SHP77 treated with DMSO at 0.1 percent for 48 hours (cell line): ENCODE data around the gene SOAT2.
"Not testable (repeated sequence)": the region's sequence is repeated elsewhere in the genome, so short reads cannot be mapped to it uniquely, and the experiment has no call there.

Experiments
- DNase-seq: peaks from one replicate; lab custom pipeline; 2025; lab: John Stamatoyannopoulos, UW

SOAT2 gene

DNA sequence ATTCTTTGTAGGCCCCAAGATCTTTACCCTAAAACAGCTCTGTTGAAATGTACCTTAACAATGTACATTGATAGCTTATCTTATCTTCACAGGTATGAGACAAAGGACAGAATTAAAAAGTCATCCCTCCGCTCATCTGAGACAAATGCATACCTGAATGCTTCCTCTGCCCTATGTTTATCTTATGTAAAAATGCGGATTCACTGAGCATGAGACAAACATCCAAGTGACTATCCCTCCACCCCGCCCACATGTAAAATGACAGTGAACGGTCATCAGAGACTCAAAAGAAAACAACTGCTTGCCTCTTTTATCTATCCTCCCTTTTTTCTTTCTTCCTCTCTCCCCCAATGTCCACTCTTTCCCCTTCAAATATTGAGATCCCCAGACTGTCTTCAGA is 40.1 kb downstream of the SOAT2 start:
- no peak for DNase-seq

DNA sequence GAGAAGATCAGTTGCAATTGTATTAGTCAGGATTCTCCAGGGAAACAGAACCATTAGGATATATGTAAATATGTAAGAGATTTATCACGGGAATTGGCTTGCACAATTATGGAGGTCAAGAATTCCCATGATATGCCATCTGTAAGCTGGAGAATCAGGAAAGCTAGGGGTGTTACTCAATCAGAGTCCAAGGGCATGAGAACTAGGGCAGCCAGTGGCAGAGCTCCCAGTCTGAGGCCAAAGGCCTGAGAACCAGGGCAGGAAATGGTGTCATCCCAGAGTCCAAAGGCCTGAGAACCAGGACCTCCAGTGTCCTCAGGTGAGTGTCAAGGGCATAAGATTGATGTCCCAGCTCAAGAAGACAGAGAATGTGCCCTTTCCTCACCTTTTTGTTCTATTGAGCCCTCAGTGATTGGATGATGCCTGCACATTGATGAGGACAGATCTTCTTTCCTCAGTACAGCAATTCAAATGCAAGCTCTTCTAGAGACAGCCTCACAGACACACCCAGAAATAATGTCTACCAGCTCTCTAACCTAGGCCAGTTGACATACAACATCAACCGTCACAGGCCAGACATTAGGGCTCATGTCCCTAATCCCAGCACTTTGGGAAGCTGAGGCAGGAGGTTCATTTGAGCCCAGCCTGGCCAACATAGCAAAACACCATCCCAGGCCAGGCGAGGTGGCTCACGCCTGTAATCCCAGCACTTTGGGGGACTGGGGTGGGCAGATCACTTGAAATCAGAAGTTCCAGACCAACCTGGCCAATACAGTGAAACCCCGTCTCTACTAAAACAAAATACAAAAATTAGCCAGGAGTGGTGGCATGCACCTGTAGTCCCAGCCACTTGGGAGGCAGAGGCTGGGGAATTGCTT is 42.3 kb downstream of the SOAT2 start:
- no peak for DNase-seq

DNA sequence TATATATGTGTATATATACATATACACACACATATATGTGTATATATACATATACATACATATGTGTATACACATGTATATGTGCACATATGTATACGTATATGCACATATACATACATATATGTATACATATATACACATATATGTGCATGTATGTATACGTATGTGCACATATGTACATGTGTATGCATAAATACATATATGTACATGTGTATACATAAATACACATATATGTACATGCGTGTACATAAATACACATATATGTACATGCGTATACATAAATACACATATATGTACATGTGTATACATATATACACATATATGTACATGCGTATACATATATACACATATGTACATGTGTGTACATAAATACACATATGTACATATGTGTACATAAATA is 43.9 kb downstream of the SOAT2 start:
- no peak for DNase-seq

DNA sequence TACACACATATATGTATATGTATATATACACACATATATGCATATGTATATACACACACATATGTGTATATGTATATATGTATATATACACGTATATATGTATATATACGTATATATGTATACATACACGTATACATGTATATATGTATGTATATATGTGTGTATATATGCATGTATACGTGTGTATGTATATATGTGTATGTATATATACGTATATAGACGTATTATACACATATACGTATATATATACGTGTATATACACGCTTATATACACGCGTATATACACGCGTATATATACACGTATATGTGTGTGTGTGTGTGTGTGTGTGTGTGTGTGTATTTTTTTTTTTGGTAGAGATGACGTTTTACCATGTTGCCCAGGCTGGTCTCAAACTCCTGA is 44.4 kb downstream of the SOAT2 start:
- no peak for DNase-seq

DNA sequence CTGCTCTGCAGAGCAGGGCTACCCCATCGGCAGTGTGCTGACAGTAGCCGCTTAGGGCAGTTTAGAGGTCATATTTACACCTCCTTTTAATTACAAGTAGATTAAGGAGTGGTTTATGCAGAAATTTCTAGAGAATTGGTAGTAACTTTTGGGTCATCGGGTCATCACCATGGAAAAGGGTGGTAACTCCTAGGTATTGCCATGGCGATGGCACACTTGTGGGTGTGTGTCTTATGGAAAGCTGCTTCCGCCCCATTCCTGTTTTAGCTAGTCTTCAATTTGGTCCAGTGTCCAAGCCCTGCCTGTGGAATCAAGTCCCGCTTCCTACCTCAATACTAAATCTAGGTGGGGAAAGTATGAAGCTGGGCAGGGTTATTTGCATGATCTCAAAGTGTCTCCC is 47.8 kb downstream of the SOAT2 start:
- DNase-seq = no peak

DNA sequence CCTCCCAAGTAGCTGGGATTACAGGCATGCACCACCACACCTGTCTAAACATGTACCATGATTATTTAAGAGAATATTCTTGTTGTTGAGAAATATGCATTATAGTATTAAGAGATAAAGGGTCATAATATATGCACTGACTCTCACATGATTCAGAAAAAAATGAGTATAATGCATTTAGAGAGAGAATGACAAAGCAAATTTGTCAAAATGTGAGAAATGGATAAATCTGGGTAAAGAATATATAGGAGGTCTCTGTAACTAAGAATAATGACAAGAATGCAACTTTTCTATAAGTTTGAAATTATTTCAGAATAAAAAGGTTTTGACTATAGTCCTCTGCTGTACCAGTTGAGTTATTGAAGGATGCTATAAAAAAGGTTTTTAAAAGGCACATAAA is 49.1 kb downstream of the SOAT2 start:
- DNase-seq = no peak

DNA sequence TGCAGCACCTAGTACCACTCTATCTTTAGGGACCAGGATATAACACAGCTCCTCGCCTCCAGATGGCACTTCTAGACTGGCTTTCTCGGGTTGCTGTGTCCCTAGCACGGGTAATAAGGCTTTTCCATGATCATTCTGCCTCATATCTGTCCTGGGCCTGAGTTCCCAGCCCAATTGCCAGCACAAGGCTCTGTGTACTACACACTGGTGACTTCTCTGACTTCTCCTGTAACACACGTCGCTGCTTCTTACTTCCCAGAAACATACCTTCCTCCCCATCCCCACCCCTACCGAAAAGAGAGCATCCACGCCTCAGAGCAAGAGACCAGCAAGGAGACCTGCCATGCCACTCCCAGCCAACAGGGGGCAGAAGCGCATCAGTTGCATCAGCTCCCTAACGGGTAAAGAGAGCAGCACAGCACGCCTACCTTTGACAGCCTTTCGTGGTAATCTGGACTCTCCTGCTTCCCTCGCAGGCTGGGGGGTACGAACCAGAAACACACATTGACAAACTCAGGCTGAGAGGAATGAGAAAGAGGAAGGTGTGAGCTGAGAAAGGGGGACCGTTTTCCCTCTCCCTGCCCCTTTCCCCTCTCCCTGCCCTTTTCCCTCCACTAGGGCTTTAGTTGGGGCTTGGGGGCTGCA is 56.0 kb downstream of the SOAT2 start:
- peak; percentile 51 for DNase-seq

DNA sequence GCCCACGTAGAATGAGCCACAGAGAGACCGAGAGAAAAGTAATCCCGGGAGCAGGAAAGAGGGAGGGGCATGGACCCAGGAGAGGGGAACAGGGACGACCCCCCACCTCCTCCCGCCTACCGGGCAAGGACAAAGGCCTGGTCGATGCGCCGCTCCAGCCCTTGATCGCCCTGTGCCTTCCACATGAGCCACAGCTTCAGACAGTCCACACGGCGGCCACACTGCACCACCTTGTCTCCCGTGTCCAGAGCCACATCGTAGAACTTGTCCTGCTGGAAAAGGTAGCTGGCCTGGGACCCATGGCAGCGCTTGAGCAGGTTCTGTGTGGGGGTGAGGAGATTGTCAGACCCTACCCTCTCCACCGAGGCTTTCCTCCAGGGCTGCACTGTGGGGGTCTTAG is 56.7 kb downstream of the SOAT2 start:
- no peak for DNase-seq

DNA sequence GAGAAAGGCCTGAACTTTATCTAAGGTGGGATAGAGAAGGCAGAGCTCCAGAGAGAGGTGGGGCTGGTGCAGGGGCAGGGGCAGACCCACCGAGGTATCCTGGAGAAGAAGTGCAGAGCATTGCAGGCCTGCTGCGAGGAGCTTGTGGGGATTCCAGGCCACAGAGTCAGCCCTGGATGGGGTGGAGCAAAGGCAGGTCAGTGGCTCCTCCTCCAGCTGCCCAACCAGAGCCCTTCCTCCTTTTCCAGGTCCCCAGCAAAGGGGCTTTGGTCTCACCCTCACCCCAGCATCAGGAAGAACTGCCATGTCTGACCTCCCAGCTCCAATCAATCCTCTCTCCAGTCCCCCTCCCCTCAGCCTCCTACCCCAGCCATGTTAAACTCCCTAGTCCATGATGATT is 57.4 kb downstream of the SOAT2 start:
- no peak for DNase-seq

DNA sequence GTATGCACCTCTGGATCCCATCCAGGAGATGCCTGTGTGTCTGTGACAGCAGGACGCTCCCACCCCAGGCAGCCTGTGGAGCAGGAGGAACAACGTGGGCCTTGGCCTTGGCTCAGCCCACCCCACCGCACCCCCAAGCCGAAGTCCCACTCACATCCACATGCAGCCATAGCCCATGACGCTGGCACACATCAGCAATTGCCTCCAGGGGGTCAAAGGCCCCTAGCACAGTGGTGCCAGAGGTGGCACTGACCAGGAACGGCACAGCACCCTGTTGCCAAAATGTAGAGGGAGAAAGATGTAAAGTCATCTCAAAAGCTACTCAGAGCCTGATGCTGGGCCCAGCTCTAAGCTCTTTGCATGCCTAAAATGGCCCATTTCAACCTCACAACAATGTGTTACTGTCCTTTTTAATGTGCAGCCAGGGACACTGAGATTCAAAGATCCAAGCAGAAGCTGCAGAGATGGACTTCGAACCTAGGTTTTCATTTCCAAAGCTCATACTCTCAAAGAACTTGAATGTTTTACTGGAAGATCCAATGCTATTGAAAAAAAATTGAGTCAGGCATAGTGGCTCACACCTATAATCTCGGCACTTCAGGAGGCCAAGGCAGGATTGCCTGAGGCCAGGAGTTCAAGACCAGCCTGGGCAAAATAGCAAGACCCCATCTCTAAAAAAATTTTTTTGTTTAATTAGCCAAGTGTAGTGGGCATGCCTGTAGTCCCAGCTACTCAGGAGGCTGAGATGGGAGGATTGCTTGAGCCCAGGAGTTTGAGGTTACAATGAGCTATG is 58.0 kb downstream of the SOAT2 start:
- no peak for DNase-seq

DNA sequence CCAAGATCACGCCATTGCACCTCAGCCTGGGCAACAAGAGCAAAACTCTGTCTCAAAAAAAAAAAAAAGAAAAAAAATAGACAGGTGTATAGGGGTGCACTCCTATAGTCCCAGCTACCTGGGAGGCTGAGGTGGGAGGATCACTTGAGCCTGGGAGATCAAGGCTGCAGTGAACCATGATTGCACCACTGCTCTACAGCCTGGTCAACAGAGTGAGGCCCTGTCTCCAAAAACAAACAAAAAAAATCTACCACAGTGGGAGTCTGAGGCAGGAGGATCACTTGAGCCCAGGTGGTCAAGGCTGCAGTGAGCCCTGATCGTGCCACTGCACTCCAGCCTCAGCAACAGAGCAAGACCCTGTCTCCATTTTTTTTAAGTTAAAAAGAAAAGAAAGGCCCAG is 59.7 kb downstream of the SOAT2 start:
- not testable (repeated sequence) for DNase-seq

DNA sequence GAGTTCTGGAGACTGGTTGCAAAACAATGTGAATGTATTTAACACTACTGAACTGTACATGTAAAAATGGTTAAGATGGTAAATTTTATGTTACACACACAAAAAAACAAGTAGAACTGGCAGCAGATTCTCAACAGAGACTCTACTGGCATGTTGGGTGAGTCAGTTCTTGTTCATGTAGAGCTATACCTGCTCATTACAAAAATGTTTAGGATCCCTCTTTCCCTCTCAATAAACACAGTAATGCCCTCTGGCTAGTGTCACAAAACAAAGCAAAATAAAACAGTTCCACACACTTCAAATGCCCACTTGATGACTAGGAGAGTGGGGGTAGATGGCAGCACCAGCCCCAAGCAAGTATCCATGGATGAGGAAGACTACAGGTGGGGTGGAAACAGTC is 63.6 kb downstream of the SOAT2 start:
- no peak for DNase-seq

DNA sequence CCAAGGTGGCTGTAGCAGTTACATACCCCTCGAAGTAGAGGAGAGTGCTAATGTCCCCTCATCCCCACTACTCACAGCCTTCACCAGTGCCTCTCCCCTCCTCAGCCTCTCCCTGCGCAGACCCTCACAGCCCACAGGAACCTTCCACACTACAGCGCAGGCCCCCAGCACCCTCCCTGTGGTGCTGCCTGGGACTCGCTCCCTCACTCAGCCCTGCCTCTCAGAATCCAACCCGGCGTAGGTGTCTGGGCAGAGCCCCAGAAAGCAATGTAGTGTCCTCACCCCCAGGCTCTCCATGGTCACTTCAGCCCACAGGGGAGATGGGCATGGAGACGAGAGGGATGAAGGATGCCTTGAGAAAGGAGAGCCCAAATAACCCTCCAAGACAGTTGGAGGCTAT is 66.4 kb downstream of the SOAT2 start:
- no peak for DNase-seq

DNA sequence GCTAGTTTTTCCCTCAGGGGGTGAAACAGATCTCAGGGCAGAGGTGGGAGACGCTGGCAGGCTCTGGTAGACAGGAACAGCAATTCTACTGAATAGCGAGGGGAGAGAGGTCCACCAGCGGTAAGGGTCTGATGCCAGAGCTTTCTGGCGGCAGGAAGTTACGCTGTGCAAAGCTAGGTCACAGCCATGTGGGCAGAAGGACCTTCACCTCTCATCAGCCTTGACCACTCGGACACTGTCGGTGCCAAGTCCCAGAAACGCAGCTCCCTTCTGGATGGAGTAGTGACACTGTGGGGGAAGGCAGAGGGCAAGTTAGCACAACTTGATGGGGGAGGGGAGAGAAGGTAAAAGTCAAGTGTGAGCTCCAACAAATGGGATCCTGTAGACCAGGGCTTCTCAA is 66.9 kb downstream of the SOAT2 start:
- DNase-seq = no peak

DNA sequence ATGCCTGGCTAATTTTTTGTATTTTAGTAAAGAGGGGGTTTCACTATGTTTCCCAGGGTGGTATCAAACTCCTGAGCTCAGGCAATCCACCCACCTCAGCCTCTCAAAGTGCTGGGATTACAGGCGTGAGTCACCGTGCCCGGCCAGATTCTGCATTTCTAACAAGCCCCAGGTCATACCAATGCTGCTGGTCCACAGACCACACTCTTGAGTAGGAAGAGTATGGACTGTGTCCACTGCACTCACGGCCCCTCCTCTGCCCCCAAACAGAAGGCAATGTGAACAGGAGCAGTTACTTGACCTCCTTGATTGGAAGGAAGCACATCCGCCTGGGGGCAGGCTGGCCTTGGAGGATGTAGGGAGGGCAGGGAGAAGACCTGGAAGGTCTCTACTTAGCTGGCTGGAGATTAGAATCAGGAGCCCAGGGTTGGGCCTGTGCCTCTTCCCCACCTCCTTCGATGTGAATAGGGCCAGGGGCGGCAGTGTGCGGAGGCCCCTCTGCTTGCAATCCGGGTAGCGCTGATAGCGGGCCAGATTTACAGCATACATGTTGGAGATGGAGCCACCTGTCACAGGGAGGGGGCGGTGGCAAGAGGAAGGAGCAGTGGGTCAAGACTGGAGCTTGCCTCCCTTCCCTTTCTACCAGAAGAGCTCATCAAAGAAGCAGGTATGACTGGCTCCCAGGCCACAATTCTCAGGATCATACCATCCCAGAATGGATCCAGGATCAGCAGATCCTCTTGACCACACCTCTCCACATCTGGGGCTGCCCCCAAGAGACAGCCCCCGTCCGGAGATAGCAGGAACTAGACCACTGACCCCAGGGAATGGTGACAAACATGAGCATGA is 67.8 kb downstream of the SOAT2 start:
- DNase-seq = no peak

DNA sequence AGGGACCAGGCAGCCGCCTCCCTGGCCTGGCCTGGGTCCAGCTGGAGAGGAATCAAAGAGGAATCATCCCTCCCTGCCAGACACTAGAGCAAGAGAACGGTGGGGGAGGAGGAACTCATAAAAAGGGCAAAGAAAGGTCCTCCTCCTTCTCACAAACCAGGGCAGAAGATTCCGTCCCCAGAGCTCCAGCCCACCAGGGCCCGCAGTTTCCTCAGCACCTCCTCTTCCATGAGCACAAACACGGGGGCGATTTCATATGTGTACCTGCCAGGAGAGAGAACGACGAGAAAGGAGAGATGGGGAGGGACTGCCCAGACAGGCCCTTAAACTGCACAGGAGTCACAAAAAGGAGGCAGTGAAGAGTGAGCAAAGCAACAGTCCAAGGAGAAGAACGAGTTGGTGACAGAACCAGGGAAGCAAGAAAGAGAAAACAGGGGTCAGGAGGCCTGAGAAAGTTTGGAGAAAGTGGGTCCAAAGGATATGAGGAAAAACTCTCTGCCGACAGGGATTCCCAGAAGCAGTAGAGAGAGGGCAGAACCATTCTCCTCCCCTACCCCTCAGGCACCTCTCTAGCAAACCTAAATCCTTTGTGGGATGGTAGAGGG is 68.5 kb downstream of the SOAT2 start:
- no peak for DNase-seq

DNA sequence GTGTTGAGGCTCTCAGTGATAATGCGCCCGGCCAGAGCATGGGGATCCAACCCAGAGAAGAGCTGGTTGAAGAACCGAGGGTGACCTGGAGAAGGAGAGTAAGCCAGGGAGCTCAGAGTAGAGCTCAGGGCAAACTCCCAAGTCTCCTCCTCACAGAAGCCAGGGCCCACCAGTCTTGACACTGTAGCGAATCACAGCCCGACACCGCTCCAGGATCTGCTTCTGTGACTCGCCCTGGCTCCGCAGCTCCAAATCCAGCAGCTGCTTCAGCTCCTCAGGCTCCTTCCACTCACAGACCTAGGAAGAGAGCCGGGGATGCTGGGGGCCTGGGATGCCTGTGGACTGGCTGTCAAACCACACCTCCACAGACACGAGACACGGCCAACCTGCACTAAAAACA is 69.1 kb downstream of the SOAT2 start:
- no peak for DNase-seq

DNA sequence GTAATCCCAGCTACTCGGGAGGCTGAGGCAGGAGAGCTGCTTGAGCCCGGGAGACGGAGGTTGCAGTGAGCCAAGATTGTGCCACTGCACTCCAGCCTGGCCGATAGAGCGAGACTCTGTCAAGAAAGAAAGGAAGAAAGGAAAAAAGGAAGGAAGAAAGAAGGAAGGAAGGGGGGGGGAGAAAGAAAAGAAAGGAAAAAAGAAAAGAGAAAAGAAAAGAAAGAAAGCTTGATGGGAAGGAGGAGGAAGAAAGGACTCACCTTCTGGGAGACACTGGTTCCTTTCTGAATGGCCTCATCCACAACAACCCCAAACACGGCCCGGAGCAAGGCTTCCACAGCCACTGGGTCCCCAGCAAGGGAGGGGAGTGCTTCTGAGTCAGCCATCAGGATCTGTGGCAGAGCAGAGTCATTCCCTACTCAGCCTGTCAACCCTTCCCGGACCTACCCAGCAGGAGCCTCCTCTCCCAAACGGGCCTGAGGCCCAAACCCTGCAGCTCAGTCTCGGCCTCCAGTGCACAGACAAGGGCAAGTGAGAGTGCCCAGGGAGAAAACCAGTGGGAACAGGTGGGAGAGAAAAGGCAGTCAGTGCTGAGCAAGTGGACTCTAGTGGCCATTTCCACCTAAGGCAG is 69.9 kb downstream of the SOAT2 start:
- no peak for DNase-seq
